HG03095 (cell line): Measurements from ENCODE around the gene IL3.

Source experiments
- ATAC-seq: cut with Tn5 transposase; IDR thresholded peaks from one replicate; pipeline ENCODE4 v1.9.1; 2021; ENCODE audit warnings: moderate library complexity; ENCODE audit not compliant: unreplicated experiment

Gene IL3

GRCh38 chr5:132072070-132072469 is 11.6 kb downstream of the IL3 start:
- no peak for ATAC-seq

- ATAC-seq = no peak
Observed at GRCh38 chr5:132072528-132072927, 12.1 kb downstream of the IL3 start.

GRCh38 chr5:132073231-132074013 is 13.0 kb downstream of the IL3 start, which contains the start of gene CSF2:
TSS of gene CSF2 (plus strand) at chr5:132073789. CDS start at chr5:132073824, 35 bp downstream.
- no peak for ATAC-seq

- ATAC-seq = no peak
Observed at GRCh38 chr5:132074091-132074771, 13.8 kb downstream of the IL3 start.

- ATAC-seq = no peak
Observed at GRCh38 chr5:132074772-132075718, 14.6 kb downstream of the IL3 start.

GRCh38 chr5:132075719-132076077 is 15.2 kb downstream of the IL3 start:
- ATAC-seq = no peak

- ATAC-seq = no peak
Observed at GRCh38 chr5:132076202-132076830, 15.9 kb downstream of the IL3 start.

GRCh38 chr5:132076983-132077382 is 16.5 kb downstream of the IL3 start:
- ATAC-seq = no peak

- no peak for ATAC-seq
Observed at GRCh38 chr5:132079081-132079480, 18.6 kb downstream of the IL3 start.

GRCh38 chr5:132079619-132080018 is 19.2 kb downstream of the IL3 start:
- no peak for ATAC-seq

GRCh38 chr5:132080595-132080994 is 20.1 kb downstream of the IL3 start:
- ATAC-seq = no peak

- no peak for ATAC-seq
Observed at GRCh38 chr5:132081458-132081857, 21.0 kb downstream of the IL3 start.

GRCh38 chr5:132082329-132083023 is 22.0 kb downstream of the IL3 start:
- ATAC-seq = no peak

- ATAC-seq = no peak
Observed at GRCh38 chr5:132083071-132083678, 22.7 kb downstream of the IL3 start.

- ATAC-seq = no peak
Observed at GRCh38 chr5:132085686-132086085, 25.2 kb downstream of the IL3 start.

GRCh38 chr5:132086277-132086794 is 25.9 kb downstream of the IL3 start:
- ATAC-seq = no peak

GRCh38 chr5:132087176-132087575 is 26.7 kb downstream of the IL3 start:
- no peak for ATAC-seq

GRCh38 chr5:132087661-132088060 is 27.2 kb downstream of the IL3 start:
- no peak for ATAC-seq

- ATAC-seq = no peak
Observed at GRCh38 chr5:132089363-132089762, 28.9 kb downstream of the IL3 start.

- ATAC-seq = no peak
Observed at GRCh38 chr5:132090107-132090506, 29.7 kb downstream of the IL3 start.
